ENCODE results near the gene IFRD1.

- TF ChIP-seq POLR2A (IDR thresholded peaks at IDR 0.05; ENCODE audit: low read length) (no peak), GATA1 (IDR thresholded peaks at IDR 0.05; ENCODE audit: low read depth, low read length) (no peak)
Measured at GRCh38 chr7:112450807-112451761, 824 bp downstream of the IFRD1 start.
